ENCODE data around the gene ZNF121. TPM values are rescaled to one million over a fixed set of nuclear protein-coding genes. Genes with fewer than 3 reads are reported as not detected.
"Not testable (repeated sequence)": the region's sequence is repeated elsewhere in the genome, so short reads cannot be mapped to it uniquely, and the experiment has no call there.

Gene ZNF121
- polyA plus RNA-seq (2012; ENCODE audit: missing spikeins) = 25.1 TPM

DNA sequence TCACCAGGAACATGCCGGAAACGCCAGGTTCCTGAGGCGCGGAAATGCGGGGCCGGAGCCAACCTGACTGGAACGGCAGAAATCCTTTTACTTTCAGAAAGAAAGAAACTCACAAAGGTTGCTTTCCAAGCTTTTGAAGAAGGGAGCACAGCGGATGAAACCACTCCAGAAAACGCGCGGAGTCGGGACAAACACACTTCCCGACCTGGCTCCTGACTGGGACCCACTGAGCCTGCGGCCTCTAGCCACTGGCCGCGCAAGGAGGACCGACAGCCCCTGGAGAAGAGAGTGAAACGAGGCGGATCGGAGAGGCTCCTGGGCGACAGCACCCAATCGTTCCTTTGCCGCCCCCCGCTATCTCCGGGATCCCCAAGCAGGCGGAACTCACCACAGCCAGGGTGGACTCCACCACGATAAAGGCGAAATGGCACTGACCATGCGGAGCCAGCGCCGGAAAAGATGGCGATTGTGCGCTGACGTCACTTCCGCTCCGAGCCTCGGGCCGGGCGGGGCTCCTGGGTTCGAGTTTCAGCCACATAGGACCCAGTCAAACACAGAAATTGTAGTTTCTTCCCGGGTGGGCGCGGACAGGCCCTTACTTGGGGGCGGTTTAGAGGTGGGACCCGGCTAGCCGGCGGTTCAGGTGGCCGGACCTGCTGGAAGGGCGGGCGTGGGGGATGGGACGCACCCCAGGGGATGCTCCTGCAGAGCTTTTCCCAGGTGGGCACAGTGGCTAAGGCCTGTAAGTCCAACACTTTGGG, at the start of gene ZNF121:
TSS of gene ZNF121 (minus strand) at position 432 of the 761 bp plus-strand sequence. CDS start 16,407 bp downstream, outside the sequence.
- TF ChIP-seq POLR2A (IDR thresholded peaks at IDR 0.05; ENCODE audit: low read depth, low read length) = peak; percentile 97
- peak; percentile 90 for TF ChIP-seq TAF1 (IDR thresholded peaks at IDR 0.05; ENCODE audit: borderline replicate concordance, low read depth, low read length)
- peak; percentile 97 for TF ChIP-seq POLR2AphosphoS5 (IDR thresholded peaks at IDR 0.05; ENCODE audit: low read depth, low read length)
- DNase-seq (ENCODE audit: insufficient read length) (peak; percentile 54), FAIRE-seq (peak; percentile 77)

GRCh38 chr19:9627856-9628255, 43.6 kb upstream of the ZNF121 start:
- DNase-seq (ENCODE audit: insufficient read length) (no peak), FAIRE-seq (no peak)
- no peak for TF ChIP-seq POLR2AphosphoS5 (IDR thresholded peaks at IDR 0.05; ENCODE audit: low read depth, low read length)
- no peak for TF ChIP-seq POLR2A (IDR thresholded peaks at IDR 0.05; ENCODE audit: low read depth, low read length)
- no peak for TF ChIP-seq TAF1 (IDR thresholded peaks at IDR 0.05; ENCODE audit: borderline replicate concordance, low read depth, low read length)

DNA sequence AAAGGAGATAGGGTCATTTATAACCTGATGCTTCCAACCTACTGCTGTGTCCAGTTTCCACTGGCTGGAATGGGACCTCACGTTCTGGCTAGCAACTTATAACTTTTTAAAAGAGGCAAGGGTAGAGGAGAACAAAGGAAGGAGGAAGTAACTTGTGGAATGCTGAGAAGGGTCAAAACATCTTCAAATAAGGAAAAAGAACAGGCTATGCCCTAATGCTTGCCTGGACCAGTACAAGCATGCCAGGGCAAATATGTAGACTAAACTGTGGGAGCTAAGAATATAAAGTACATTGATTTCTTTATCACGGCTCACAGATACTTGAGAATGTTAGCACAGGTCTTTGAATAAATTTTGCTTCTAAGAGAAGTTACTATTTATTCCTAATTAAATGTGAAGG, 38.2 kb upstream of the ZNF121 start:
- DNase-seq (ENCODE audit: insufficient read length) = no peak
- no peak for FAIRE-seq
- TF ChIP-seq POLR2AphosphoS5 (IDR thresholded peaks at IDR 0.05; ENCODE audit: low read depth, low read length) = no peak
- no peak for TF ChIP-seq TAF1 (IDR thresholded peaks at IDR 0.05; ENCODE audit: borderline replicate concordance, low read depth, low read length)
- no peak for TF ChIP-seq POLR2A (IDR thresholded peaks at IDR 0.05; ENCODE audit: low read depth, low read length)

DNA sequence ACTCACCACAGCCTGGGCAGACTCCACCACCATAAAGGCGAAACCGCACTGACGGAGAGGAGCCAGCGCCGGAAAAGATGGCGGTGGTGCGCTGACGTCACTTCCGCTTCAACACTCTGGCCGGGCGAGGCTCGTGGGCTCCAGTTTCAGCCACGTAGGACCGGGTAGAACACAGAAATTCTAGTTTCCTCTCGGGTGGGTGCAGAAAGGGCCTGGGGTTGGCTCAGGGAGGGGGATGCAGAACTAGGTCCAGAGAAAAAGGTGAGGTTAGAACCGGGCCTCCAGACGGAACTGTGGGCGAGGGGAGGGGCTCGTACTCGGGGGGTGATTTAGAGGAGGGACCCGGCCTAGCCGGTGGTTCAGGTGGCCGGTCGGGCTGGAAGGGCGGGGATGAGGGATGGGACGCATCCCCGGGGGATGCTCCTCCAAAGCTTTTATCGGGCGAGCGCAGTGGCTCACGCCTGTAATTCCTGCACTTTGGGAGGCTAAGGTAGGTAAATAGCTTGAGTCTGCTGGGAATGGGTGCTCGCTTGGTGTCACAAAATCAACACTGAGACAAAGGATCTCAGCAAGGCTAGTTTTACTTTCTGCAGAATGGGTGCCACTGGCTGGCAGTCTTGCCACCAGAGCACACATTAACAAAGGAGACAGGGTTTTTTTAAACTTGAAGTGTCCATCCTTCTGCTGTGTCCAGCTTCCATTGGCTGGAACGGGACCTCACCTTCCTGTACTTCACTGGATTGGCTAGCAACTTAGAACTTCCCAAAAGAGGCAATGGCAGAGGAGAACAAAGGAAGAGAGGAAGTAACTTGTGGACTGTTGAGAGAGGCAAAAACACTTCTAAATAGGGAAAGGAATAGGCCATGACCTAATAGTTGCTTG, 37.1 kb upstream of the ZNF121 start, which contains the start of gene ZNF561:
TSS of gene ZNF561 (minus strand) at position 77 of the 882 bp plus-strand sequence. CDS start 1,776 bp downstream, outside the sequence.
- DNase-seq (ENCODE audit: insufficient read length) (peak; percentile 59), FAIRE-seq (peak; percentile 92)
- peak; percentile 72 for TF ChIP-seq TAF1 (IDR thresholded peaks at IDR 0.05; ENCODE audit: borderline replicate concordance, low read depth, low read length)
- TF ChIP-seq POLR2A (IDR thresholded peaks at IDR 0.05; ENCODE audit: low read depth, low read length) = peak; percentile 85
- peak; percentile 94 for TF ChIP-seq POLR2AphosphoS5 (IDR thresholded peaks at IDR 0.05; ENCODE audit: low read depth, low read length)

DNA sequence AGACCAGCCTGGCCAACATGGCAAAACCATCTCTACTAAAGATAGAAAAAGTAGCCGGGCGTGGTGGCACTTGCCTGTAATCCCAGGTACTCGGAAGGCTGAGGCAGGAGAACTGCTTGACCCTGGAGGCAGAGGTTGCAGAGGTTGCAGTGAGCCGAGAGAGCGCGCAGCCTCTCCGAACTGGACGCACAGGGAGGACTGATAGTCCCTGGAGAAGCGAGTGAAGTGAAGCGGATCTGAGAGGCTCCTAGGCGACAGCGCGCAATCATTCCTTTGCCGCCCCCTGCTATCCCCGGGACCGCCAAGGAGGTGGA, 36.5 kb upstream of the ZNF121 start:
- DNase-seq (ENCODE audit: insufficient read length) = no peak
- FAIRE-seq = no peak
- TF ChIP-seq POLR2AphosphoS5 (IDR thresholded peaks at IDR 0.05; ENCODE audit: low read depth, low read length) (no peak), TAF1 (IDR thresholded peaks at IDR 0.05; ENCODE audit: borderline replicate concordance, low read depth, low read length) (no peak), POLR2A (IDR thresholded peaks at IDR 0.05; ENCODE audit: low read depth, low read length) (no peak)

DNA sequence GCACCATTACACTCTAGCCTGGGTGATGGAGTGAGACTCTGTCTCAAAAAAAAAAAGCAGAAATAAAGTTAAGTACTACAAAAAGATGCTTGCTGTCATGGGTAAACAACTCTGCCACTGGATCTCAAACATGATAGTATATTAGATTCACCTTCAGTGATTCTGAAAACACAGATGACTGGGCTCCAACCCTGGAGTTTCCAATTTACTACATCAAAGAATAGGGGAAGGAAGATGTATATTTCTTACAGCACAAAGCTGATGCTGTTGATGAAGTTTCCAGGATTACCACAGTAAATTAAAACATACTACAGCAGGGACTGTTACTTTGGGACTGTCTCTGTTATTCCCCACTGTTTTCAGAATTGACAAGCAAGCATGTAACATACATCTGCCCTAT, 31.5 kb upstream of the ZNF121 start:
- TF ChIP-seq POLR2A (IDR thresholded peaks at IDR 0.05; ENCODE audit: low read depth, low read length) = no peak
- TF ChIP-seq POLR2AphosphoS5 (IDR thresholded peaks at IDR 0.05; ENCODE audit: low read depth, low read length) = no peak
- no peak for TF ChIP-seq TAF1 (IDR thresholded peaks at IDR 0.05; ENCODE audit: borderline replicate concordance, low read depth, low read length)
- DNase-seq (ENCODE audit: insufficient read length) = no peak
- no peak for FAIRE-seq

DNA sequence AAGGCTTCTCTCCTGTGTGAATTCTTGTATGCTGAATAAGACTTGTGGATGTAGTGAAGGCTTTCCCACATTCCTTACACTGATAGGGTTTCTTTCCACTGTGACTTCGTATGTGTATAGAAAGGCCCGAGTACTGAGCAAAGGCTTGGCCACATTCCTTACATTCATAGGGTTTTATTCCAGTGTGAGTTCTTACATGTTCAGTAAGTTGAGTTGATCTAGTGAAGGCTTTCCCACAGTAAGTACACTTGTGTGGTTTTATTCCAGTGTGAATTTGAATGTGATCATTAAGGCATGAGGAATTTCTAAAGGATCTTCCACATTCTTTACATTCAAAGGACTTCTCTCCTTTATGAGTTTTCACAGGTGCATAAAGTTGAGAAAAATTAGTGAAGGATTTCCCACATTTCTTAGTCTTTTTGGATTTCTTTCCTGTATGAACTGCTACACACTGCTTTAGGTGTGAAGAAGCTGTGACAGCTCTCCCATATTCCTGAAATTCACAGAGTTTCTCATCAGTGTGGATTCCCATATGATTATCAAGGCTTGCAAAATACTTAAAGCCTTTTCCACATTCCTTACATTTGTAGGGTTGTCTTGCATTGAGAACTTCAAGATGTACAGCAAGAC, 26.3 kb upstream of the ZNF121 start:
- FAIRE-seq (no peak), DNase-seq (ENCODE audit: insufficient read length) (no peak)
- TF ChIP-seq POLR2AphosphoS5 (IDR thresholded peaks at IDR 0.05; ENCODE audit: low read depth, low read length) = no peak
- TF ChIP-seq POLR2A (IDR thresholded peaks at IDR 0.05; ENCODE audit: low read depth, low read length) = no peak
- no peak for TF ChIP-seq TAF1 (IDR thresholded peaks at IDR 0.05; ENCODE audit: borderline replicate concordance, low read depth, low read length)

DNA sequence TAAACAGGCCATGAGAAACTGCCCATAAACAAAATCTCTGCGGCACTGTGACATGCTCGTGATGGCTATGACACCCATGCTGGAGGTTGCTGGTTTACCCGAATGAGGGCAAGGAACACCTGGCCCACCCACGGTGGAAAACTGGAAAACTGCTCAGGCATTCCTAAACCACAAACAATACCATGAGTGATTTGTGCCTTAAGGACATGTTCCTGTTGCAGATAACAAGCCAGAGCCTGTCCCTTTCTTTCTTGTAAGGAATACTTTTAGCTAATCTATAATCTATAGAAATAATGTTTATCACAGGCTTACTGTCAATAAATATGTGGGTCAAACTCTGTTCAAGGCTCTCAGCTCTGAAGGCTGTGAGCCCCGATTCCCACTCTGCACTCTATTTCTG, 24.6 kb upstream of the ZNF121 start:
- FAIRE-seq = no peak
- DNase-seq (ENCODE audit: insufficient read length) = no peak
- TF ChIP-seq POLR2A (IDR thresholded peaks at IDR 0.05; ENCODE audit: low read depth, low read length) (no peak), POLR2AphosphoS5 (IDR thresholded peaks at IDR 0.05; ENCODE audit: low read depth, low read length) (0 out of 2 replicates have a peak, but pooled peaks have one; percentile 19)

DNA sequence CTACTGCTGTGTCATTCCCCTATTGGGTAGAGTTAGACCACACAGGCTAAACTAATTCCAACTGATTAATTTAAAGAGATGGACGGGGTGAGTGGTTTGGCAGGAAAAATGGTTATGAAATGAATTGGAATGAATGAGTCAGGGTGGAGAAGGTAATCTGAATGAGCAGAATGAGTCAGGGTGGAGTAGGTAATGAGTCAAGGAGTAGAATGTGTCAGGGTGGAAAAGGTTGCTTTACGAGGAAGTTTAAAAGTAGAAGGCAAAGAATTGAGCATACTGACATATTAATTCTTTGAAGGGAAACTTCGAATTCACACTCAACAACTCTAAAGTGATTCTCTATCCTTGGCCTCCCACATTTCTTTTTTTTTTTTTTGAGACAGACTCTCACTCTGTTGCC, 12.7 kb upstream of the ZNF121 start:
- FAIRE-seq = no peak
- TF ChIP-seq POLR2A (IDR thresholded peaks at IDR 0.05; ENCODE audit: low read depth, low read length) (no peak), TAF1 (IDR thresholded peaks at IDR 0.05; ENCODE audit: borderline replicate concordance, low read depth, low read length) (no peak)
- no peak for DNase-seq (ENCODE audit: insufficient read length)

DNA sequence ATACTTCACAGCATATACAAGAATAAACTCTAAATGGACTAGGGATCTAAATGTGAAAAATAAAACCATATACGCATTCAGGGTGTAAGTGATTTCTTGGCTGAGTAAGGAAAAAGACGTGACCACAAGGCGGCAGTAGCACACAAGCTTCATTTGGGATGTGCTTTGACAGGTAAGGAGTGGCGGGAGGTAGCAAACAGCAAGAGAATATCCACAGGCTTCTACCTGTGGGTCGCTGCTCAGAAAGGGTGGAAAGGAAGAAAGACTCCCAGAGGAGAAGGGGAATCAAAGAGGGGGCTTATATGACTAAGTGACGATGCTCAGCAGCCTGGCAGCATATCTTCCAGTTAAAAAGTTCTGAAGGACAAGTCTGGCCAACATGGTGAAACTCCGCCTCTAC, 2.5 kb upstream of the ZNF121 start:
- no peak for DNase-seq (ENCODE audit: insufficient read length)
- TF ChIP-seq TAF1 (IDR thresholded peaks at IDR 0.05; ENCODE audit: borderline replicate concordance, low read depth, low read length) (no peak), POLR2A (IDR thresholded peaks at IDR 0.05; ENCODE audit: low read depth, low read length) (no peak), POLR2AphosphoS5 (IDR thresholded peaks at IDR 0.05; ENCODE audit: low read depth, low read length) (no peak)
- no peak for FAIRE-seq

- FAIRE-seq; DNase-seq (ENCODE audit: insufficient read length): not testable (repeated sequence)
Observed at GRCh38 chr19:9582081-9582725, 2.1 kb downstream of the ZNF121 start.
